Activated CD4-positive, CD25-positive, alpha-beta regulatory T cell treated with anti-CD3 and anti-CD28 coated beads, Interleukin-2, amount 50 U/mL, for 24 hours (primary cell): ENCODE results near the gene PMEPA1.

ENCODE experiments used
- ATAC-seq, 2 donors: fragments of 150-1000 bp; cut with Tn5 transposase; one replicate each; pipeline ENCODE4 v1.10.0; 2021; ENCODE audit warnings: mild to moderate bottlenecking in 1 of 2, moderate library complexity in 1 of 2

PMEPA1 gene

GRCh38 chr20:57676589-57677583, 32.9 kb downstream of the PMEPA1 start:
- ATAC-seq: no peak

GRCh38 chr20:57675773-57676172, 34.0 kb downstream of the PMEPA1 start:
- no peak for ATAC-seq

- no peak for ATAC-seq
Measured at GRCh38 chr20:57672953-57673575, 36.8 kb downstream of the PMEPA1 start.

- no peak for ATAC-seq
Measured at GRCh38 chr20:57672164-57672563, 37.7 kb downstream of the PMEPA1 start.

GRCh38 chr20:57671662-57672061, 38.2 kb downstream of the PMEPA1 start:
- ATAC-seq: no peak

- ATAC-seq: no peak
Measured at GRCh38 chr20:57671072-57671391, 38.8 kb downstream of the PMEPA1 start.

GRCh38 chr20:57670288-57671071, 39.3 kb downstream of the PMEPA1 start:
- ATAC-seq: no peak

GRCh38 chr20:57669632-57670031, 40.2 kb downstream of the PMEPA1 start:
- no peak for ATAC-seq

- ATAC-seq: no peak
Measured at GRCh38 chr20:57667924-57668782, 41.7 kb downstream of the PMEPA1 start.

GRCh38 chr20:57667388-57667787, 42.4 kb downstream of the PMEPA1 start:
- no peak for ATAC-seq

GRCh38 chr20:57666834-57667157, 43.0 kb downstream of the PMEPA1 start:
- ATAC-seq: no peak

- ATAC-seq: no peak
Measured at GRCh38 chr20:57666106-57666833, 43.5 kb downstream of the PMEPA1 start.

- no peak for ATAC-seq
Measured at GRCh38 chr20:57665589-57665971, 44.2 kb downstream of the PMEPA1 start.

- no peak for ATAC-seq
Measured at GRCh38 chr20:57664924-57665588, 44.8 kb downstream of the PMEPA1 start.

- no peak for ATAC-seq
Measured at GRCh38 chr20:57664476-57664875, 45.3 kb downstream of the PMEPA1 start.

GRCh38 chr20:57663681-57664451, 45.9 kb downstream of the PMEPA1 start:
- ATAC-seq: no peak

- no peak for ATAC-seq
Measured at GRCh38 chr20:57663241-57663640, 46.6 kb downstream of the PMEPA1 start.

GRCh38 chr20:57662456-57663240, 47.2 kb downstream of the PMEPA1 start:
- no peak for ATAC-seq

- ATAC-seq: no peak
Measured at GRCh38 chr20:57661746-57662455, 47.9 kb downstream of the PMEPA1 start.
